Measurements from ENCODE around the gene LIMD2.
A peak's percentile ranks its signal among the peaks of the same experiment; 100 is the strongest.

The LIMD2 gene

DNA sequence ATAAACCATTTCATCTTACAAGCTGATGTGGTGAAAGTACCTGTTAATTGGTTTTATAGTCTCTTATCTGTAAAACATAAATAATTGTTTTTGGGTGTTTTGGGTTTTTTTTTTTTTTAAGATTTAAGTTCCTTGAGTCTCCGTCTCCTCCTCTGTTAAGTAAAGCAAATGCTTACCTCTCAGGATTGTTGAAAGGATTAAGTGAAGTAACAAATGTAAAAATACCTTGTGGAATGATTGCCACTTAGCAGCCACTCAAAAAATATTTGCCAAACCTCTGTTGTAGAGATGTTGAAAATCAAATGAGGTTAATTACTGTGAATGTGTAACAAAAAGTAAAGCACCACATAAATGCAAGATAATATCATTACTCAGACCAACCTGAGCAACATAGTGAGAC lies 19.2 kb downstream of the LIMD2 start:
- H3K4me3 ChIP-seq (ENCODE audit: low read depth, low read length), result no peak overlapping the region
- no peaks in the 10 kb centered on the region for H3K27me3 ChIP-seq (ENCODE audit: insufficient read depth, low read length)
- H3K79me2 ChIP-seq (ENCODE audit: control insufficient read depth, insufficient read depth, low read length, unreplicated experiment), result no peaks in the 10 kb centered on the region
- H2AFZ ChIP-seq (ENCODE audit: low read length, unreplicated experiment), result no peak overlapping the region
- peaks cover 5% of the 10 kb centered on the region for H3K36me3 ChIP-seq (ENCODE audit: insufficient read depth, low read length)
- H3K27ac ChIP-seq (ENCODE audit: low read depth, low read length), result no peak overlapping the region
- peaks cover 10% of the 10 kb centered on the region for H3K4me1 ChIP-seq (ENCODE audit: control insufficient read depth, insufficient read depth, low read length, unreplicated experiment)

DNA sequence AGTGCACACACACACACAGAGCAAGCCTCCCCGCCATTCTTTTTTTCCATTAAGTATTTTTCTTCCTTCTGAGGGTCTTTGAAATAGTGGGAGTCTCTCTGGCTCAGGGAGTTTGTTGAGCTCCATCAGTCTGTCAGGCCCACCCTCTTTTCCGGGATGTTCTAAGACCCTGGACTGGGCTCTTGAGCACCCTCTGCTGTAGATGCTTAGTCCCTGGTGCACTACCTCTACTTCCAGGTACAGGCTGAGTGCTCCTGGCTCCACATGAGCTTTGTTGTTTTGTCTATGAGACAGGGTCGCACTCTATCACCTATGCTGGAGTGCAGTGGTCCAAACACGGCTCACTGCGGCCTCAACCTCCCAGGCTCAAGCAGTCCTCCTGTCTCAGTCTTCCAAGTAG lies 20.7 kb downstream of the LIMD2 start:
- no peak overlapping the region for H3K4me3 ChIP-seq (ENCODE audit: low read depth, low read length)
- H2AFZ ChIP-seq (ENCODE audit: low read length, unreplicated experiment), result no peak overlapping the region
- no peaks in the 10 kb centered on the region for H3K27me3 ChIP-seq (ENCODE audit: insufficient read depth, low read length)
- peaks cover 5% of the 10 kb centered on the region for H3K36me3 ChIP-seq (ENCODE audit: insufficient read depth, low read length)
- H3K27ac ChIP-seq (ENCODE audit: low read depth, low read length), result no peak overlapping the region
- no peaks in the 10 kb centered on the region for H3K79me2 ChIP-seq (ENCODE audit: control insufficient read depth, insufficient read depth, low read length, unreplicated experiment)
- peaks cover 25% of the 10 kb centered on the region for H3K4me1 ChIP-seq (ENCODE audit: control insufficient read depth, insufficient read depth, low read length, unreplicated experiment)

DNA sequence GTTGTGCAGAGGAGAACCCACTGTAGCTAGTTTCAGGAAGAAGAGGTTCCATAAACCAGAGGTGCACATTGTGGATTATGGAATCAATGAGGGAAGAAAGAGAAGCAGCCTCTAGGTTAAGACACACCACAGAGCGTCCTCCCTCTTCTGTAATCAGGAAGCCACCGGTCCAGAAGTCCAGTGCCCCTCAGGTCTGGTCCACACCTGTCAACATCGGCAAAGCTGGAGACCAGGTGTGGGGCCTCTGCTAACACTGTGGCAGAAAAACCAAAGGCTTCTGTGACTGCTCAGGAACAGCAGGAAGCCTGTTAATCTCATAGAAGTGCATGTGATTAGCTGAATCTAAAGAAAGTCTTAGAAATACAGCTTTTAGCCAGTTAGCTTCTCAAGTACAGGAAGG lies 23.3 kb downstream of the LIMD2 start:
- no peaks in the 10 kb centered on the region for H3K79me2 ChIP-seq (ENCODE audit: control insufficient read depth, insufficient read depth, low read length, unreplicated experiment)
- no peaks in the 10 kb centered on the region; the same call in 1 of the 2 replicates for H3K36me3 ChIP-seq (ENCODE audit: insufficient read depth, low read length)
- no peaks in the 10 kb centered on the region for H3K27me3 ChIP-seq (ENCODE audit: insufficient read depth, low read length)
- peaks cover 26% of the 10 kb centered on the region for H3K4me1 ChIP-seq (ENCODE audit: control insufficient read depth, insufficient read depth, low read length, unreplicated experiment)
- H3K4me3 ChIP-seq (ENCODE audit: low read depth, low read length), result no peak overlapping the region
- no peak overlapping the region for H3K27ac ChIP-seq (ENCODE audit: low read depth, low read length)
- H2AFZ ChIP-seq (ENCODE audit: low read length, unreplicated experiment), result no peak overlapping the region

DNA sequence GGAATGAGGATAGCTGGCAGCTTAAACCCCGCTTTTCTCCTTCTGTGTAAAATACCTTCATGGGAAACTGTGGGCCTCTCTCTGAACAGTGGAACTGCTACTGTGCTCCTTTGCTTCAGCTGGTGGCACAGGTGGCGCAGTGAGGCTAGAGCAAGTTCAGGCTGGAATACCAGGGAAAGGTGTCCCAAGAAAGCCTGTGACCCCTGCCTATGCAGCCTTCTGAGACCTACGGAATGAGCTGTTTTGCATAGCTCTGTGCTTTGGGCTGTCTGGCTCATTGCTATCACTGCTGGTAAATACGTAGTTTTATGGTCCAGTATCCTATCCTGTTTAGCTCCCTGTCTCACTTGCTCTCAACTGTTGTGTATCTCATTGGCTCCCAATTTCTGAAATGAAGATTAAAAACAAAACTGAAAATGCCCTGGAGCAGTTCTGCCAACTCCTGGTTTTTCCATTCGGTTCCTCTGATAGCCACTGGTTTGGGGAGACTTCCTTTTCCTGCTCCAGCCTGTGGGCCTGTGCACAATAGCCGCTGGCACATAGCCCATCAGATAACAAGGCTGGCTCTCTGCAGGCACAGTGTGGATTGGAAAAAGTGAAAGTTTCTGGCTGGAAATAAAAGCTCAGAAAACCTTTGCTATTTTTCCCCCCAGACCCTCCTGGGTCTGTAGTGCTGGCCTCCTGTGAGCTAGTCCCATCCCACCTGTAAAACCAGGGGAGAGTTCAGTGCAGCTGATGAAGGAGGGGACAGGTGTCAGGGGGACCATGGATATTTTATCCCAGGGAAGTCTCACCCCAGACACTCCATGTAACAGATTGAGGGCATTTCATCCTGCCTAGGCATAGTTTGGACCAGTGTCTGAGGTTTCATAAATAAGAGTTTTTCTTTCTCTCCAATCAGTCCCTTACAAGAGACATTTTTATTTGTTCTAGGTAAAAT lies 24.0 kb downstream of the LIMD2 start:
- Histone ChIP-seq H3K27me3 (ENCODE audit: insufficient read depth, low read length) (no peaks in the 10 kb centered on the region), H3K4me1 (ENCODE audit: control insufficient read depth, insufficient read depth, low read length, unreplicated experiment) (peaks cover 26% of the 10 kb centered on the region), H2AFZ (ENCODE audit: low read length, unreplicated experiment) (peak overlapping the region; percentile 45), H3K79me2 (ENCODE audit: control insufficient read depth, insufficient read depth, low read length, unreplicated experiment) (no peaks in the 10 kb centered on the region), H3K27ac (ENCODE audit: low read depth, low read length) (peak overlapping the region; percentile 59), H3K36me3 (ENCODE audit: insufficient read depth, low read length) (no peaks in the 10 kb centered on the region), H3K4me3 (ENCODE audit: low read depth, low read length) (peak overlapping the region; percentile 45)

DNA sequence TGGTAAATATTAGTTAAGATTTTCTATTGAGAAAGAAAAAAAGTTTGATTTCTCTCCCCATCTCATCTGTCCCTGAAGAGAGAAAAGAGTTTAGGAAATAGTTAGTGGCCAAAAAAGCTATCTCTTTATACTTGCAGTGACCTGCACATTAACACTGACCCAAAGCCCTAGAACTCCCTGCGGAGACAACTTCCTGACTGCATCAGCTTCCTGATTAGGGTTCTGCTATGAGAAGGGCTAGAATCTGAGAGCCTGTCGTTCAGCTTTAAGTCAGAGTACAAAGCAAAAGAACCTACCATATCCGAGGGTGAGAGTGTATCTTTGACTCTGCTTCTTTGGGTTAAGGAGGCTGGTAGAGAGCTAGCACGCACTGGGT lies 24.7 kb downstream of the LIMD2 start:
- no peaks in the 10 kb centered on the region for H3K36me3 ChIP-seq (ENCODE audit: insufficient read depth, low read length)
- no peaks in the 10 kb centered on the region for H3K27me3 ChIP-seq (ENCODE audit: insufficient read depth, low read length)
- peak overlapping the region; percentile 59 for H3K27ac ChIP-seq (ENCODE audit: low read depth, low read length)
- peak overlapping the region; percentile 45 for H2AFZ ChIP-seq (ENCODE audit: low read length, unreplicated experiment)
- H3K79me2 ChIP-seq (ENCODE audit: control insufficient read depth, insufficient read depth, low read length, unreplicated experiment), result no peaks in the 10 kb centered on the region
- peak overlapping the region; percentile 45 for H3K4me3 ChIP-seq (ENCODE audit: low read depth, low read length)
- H3K4me1 ChIP-seq (ENCODE audit: control insufficient read depth, insufficient read depth, low read length, unreplicated experiment), result peaks cover 26% of the 10 kb centered on the region

DNA sequence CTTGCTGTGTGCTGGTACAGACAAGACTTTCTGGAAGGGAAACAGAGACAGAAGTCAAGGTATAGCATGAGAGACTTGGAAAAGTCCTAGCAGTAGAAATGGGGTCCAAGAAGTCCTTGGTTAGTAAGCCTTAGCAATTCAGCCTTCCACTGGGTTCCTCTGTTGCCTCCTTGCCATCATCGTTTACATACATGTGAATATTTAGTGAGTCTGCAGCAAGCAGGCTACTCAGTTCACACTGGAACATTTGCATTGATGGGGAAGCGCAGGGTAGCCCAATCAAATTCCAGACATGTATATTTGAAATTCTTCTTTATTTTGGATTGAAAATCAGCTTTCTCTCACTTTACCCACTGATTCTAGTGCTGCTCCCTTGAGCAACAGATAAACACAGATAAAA lies 27.1 kb downstream of the LIMD2 start:
- Histone ChIP-seq H3K79me2 (ENCODE audit: control insufficient read depth, insufficient read depth, low read length, unreplicated experiment) (no peaks in the 10 kb centered on the region), H3K36me3 (ENCODE audit: insufficient read depth, low read length) (no peaks in the 10 kb centered on the region), H2AFZ (ENCODE audit: low read length, unreplicated experiment) (no peak overlapping the region), H3K27me3 (ENCODE audit: insufficient read depth, low read length) (no peaks in the 10 kb centered on the region), H3K4me3 (ENCODE audit: low read depth, low read length) (no peak overlapping the region), H3K27ac (ENCODE audit: low read depth, low read length) (no peak overlapping the region), H3K4me1 (ENCODE audit: control insufficient read depth, insufficient read depth, low read length, unreplicated experiment) (peaks cover 26% of the 10 kb centered on the region)

DNA sequence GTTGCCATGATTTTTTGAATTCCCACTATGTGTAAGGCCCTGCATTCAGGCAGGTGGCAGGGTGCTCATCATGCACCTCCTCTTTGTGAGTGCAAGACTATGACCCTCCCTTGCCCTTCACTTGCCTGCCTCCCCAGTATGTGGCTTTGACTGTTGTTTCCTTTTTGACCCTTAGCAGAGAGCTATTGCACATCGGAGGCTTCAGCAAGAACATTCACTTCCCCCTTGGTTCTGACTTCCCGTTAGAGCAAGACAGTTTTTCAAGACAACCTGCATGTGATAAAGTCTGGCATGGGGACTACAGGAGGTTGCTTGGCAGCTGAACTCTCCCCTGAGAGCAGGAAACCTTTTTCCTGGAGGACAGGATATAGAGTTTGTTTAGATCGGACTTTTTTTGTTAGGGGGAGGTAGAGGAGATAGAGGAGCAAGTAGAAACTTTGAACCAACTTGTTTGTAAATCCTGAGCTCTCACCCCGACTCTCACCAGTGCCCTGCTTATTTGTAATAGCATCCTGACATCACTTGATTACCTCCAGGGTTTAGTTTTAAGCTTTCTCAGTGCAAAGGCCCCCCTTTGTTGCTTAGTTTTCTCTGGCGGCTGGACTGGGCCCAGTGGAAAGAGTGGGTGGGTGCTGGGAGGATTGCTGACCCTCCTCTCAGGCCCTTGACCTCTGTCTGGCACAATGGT lies 34.3 kb downstream of the LIMD2 start:
- no peak overlapping the region for H3K4me3 ChIP-seq (ENCODE audit: low read depth, low read length)

DNA sequence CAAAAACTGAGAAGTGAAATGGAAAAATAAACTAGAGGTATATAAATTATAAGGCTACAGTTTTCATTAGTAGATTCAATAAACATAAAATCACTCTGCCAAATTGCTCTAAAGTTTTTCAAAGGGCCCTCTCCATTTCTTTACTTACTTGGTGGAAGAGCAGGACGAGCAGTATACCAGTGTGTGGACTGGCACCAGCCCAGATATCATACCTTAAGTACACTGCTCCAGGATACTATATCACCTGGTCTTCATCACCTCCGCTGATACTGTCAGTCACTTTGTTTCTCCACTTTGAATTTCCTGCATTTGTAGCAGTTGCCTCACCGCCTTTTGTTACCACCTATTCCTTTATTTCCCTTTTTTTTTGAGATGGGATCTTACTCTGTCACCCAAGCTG lies 40.1 kb downstream of the LIMD2 start:
- H2AFZ ChIP-seq (ENCODE audit: low read length, unreplicated experiment), result no peak overlapping the region
- H3K27me3 ChIP-seq (ENCODE audit: insufficient read depth, low read length), result no peaks in the 10 kb centered on the region
- H3K4me3 ChIP-seq (ENCODE audit: low read depth, low read length), result no peak overlapping the region
- no peaks in the 10 kb centered on the region for H3K4me1 ChIP-seq (ENCODE audit: control insufficient read depth, insufficient read depth, low read length, unreplicated experiment)
- no peaks in the 10 kb centered on the region for H3K36me3 ChIP-seq (ENCODE audit: insufficient read depth, low read length)
- no peak overlapping the region for H3K27ac ChIP-seq (ENCODE audit: low read depth, low read length)
- no peaks in the 10 kb centered on the region for H3K79me2 ChIP-seq (ENCODE audit: control insufficient read depth, insufficient read depth, low read length, unreplicated experiment)

More for the DNA sequence above, 34.3 kb downstream of the LIMD2 start:
- no peak overlapping the region for H3K27ac ChIP-seq (ENCODE audit: low read depth, low read length)
- H3K27me3 ChIP-seq (ENCODE audit: insufficient read depth, low read length), result no peaks in the 10 kb centered on the region
- no peak overlapping the region for H2AFZ ChIP-seq (ENCODE audit: low read length, unreplicated experiment)
- no peaks in the 10 kb centered on the region for H3K36me3 ChIP-seq (ENCODE audit: insufficient read depth, low read length)
- no peaks in the 10 kb centered on the region for H3K79me2 ChIP-seq (ENCODE audit: control insufficient read depth, insufficient read depth, low read length, unreplicated experiment)
- H3K4me1 ChIP-seq (ENCODE audit: control insufficient read depth, insufficient read depth, low read length, unreplicated experiment), result no peaks in the 10 kb centered on the region

DNA sequence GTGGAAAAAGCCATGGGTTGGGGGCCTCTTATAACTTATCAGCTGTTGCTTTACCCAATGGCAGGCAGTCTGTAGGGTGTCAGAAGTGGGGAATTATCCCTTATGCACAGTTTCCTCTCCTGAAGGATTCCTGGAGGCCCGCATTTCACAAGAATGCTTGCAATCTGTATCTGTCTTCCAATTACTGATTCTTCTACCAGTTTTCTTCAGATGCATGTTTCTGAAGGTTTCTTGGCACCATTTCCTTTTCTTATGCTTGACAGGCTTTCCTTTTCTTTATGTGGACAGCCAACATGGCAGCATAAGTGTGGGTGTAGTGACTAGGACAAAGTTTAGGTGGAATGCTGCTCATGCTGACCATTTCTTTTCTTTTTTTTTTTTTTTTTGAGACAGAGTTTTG lies 41.6 kb downstream of the LIMD2 start:
- no peaks in the 10 kb centered on the region for H3K79me2 ChIP-seq (ENCODE audit: control insufficient read depth, insufficient read depth, low read length, unreplicated experiment)
- H3K4me1 ChIP-seq (ENCODE audit: control insufficient read depth, insufficient read depth, low read length, unreplicated experiment), result no peaks in the 10 kb centered on the region
- no peak overlapping the region for H3K4me3 ChIP-seq (ENCODE audit: low read depth, low read length)
- H2AFZ ChIP-seq (ENCODE audit: low read length, unreplicated experiment), result no peak overlapping the region
- H3K27ac ChIP-seq (ENCODE audit: low read depth, low read length), result no peak overlapping the region
- H3K27me3 ChIP-seq (ENCODE audit: insufficient read depth, low read length), result no peaks in the 10 kb centered on the region
- no peaks in the 10 kb centered on the region for H3K36me3 ChIP-seq (ENCODE audit: insufficient read depth, low read length)

DNA sequence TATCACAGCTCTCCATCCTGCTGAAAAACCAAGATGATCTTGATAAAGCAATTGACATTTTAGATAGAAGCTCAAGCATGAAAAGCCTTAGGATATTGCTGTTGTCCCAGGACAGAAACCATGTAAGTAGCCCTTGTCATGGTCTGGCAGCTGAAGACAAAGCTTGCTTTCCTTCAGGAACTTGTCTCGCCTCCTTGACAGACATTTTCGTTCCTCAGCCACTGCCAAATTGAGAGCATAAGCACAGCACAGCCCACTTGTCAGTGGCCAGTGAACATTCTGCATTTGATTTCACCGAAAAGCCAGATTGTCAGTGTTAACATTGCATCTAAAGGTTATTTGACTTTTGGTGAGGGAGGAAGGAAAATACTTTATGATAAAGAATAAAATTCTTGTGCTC lies 42.1 kb downstream of the LIMD2 start:
- Histone ChIP-seq H3K27me3 (ENCODE audit: insufficient read depth, low read length) (no peaks in the 10 kb centered on the region), H3K79me2 (ENCODE audit: control insufficient read depth, insufficient read depth, low read length, unreplicated experiment) (no peaks in the 10 kb centered on the region), H3K4me3 (ENCODE audit: low read depth, low read length) (no peak overlapping the region), H3K36me3 (ENCODE audit: insufficient read depth, low read length) (0 out of 2 replicates have a peak, but pooled peaks cover 3% of the 10 kb centered on the region), H3K4me1 (ENCODE audit: control insufficient read depth, insufficient read depth, low read length, unreplicated experiment) (no peaks in the 10 kb centered on the region), H3K27ac (ENCODE audit: low read depth, low read length) (no peak overlapping the region), H2AFZ (ENCODE audit: low read length, unreplicated experiment) (no peak overlapping the region)

DNA sequence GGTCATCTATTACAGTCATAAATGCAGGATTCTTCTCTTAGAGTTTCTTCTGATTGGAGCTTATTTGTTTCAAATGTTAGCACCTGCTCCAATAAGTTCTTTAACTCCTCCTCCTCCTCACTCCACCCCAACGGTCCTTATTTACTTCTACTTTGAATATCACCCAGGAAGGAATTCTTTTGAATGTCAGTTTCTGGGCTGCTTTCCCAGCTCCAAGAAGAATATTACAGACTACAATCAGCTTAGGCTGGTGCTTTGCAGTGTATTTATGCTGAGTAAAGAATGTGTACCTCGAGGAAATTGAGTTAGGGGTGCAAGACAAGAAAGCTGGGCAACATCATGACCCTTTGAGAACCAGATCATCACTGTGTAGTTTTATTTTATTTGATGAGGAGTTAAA lies 46.9 kb downstream of the LIMD2 start:
- Histone ChIP-seq H3K4me1 (ENCODE audit: control insufficient read depth, insufficient read depth, low read length, unreplicated experiment) (no peaks in the 10 kb centered on the region), H3K79me2 (ENCODE audit: control insufficient read depth, insufficient read depth, low read length, unreplicated experiment) (no peaks in the 10 kb centered on the region), H3K27me3 (ENCODE audit: insufficient read depth, low read length) (no peaks in the 10 kb centered on the region), H3K4me3 (ENCODE audit: low read depth, low read length) (no peak overlapping the region), H3K36me3 (ENCODE audit: insufficient read depth, low read length) (0 out of 2 replicates have a peak, but pooled peaks cover 3% of the 10 kb centered on the region), H3K27ac (ENCODE audit: low read depth, low read length) (no peak overlapping the region), H2AFZ (ENCODE audit: low read length, unreplicated experiment) (no peak overlapping the region)
